ENCODE data around the gene DLG2.

DLG2 gene

DNA sequence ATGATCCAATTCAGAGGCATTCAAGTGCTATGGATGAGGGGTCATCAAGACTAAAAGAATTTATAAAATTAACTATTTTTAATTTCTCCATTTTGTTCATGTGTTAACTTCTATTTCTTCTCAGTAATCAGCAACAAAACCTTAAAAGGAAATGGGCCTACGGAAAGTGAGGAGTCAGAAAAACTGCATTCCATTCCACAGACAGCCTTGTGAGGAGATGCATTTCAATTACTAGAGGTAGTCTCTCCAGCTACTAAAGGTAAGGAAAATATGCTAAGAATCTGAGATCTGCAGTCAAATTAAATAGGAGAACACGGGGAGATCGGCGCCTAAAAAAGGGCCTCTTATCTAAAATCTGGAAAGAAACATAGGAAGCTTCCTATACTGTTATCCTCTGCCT is 661.7 kb downstream of the DLG2 start:
- no peak for DNase-seq

DNA sequence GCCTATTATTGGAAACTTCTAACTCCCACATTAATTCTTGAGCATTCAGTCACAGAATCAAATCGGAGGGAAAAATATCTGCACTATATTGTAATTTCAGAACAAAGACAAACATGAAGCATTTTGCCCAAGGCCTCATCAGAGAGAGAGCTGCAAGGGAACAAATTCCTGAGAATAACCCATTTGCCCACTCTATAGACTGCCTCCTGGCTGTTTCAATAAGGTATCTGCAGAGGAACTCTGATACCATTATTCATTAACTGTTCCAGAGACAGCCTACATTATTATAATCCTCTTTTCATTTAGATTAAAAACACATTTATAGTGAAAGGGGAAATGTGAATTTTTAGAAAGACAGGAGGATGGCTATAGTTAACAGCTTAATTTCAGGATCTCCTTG is 663.9 kb downstream of the DLG2 start:
- no peak for DNase-seq

GRCh38 chr11:84962018-84962417 is 665.1 kb downstream of the DLG2 start:
- DNase-seq: no peak

- DNase-seq: no peak
Measured at GRCh38 chr11:84958295-84958694, 668.8 kb downstream of the DLG2 start.

DNA sequence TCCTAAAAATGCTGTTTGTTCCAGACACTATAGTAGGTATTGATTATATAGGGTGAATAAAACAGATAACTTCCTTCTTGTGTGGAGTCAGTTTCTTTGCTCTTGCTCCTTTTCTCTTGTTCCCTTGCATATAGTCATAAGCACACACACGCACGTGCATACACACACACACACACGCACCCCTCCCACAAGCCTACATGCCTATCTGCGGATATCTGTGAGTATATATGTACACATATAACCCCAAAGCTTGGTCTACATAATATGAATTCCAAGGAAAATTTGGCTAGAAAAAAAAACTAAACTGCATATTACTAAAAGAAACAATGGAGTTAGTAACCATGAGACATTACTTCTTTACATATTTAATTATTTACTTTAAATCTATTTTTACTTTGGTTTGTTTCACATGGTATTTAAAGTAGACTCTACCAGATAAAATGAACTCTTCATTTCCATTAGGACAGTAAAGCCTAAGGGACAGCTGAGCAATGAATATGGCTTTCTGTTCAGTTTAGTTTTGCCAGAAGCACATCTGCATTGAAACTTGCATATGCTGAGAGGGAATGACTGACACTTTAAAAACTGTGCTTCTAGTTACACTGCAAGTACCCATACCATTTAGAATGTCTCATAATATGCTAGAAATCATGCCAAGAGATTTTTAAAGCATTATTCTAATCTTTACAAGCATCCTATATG is 676.4 kb downstream of the DLG2 start:
- no peak for DNase-seq

DNA sequence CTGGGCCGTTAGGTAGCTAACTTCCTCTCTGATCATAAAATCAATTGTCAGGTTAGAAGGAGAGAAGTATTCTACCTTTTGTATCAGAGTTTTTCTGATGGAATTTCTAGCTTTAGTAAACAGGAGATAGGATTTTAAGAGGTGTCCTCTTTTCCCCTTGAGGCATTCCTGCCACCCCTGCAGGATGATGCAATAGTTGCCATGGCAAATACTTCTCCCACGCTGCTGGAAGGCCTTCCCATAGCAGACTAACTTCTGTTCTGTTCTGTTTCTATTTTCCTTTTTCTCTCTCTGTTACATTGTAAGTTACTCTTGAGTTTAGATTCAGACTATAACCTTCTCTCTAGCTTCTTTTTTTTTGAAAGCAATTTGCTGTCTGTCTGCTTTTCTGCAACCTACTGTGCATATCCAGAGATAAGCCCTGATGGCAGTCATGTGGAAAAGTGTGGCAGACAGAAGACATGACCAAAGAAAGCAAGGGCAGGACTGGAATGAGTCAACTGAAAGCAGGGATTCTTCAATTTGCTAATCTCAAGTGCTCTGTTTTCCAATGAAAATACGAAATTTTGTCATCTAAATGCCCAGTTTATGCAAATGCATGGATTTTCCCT is 679.1 kb downstream of the DLG2 start:
- peak in 1 of 2 experiments; percentile 2 for DNase-seq

DNA sequence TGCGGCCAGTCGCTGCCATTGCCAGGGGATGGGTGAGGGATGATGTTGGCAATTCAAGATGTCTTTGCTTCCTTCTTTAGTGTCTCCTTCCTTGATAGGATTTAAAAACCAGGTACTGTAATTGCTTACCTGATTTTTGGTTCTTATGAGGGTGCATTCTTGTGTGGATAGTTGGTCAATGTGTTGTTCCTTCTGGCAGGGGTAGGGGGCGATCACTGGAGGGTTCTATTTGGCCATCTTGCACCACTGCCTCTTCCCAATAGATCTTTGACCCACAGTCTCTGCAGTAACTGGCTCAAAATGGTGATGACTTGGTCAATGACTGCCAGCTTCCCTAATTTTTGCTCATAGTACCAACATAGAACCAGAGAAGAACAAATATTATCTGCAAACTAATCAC is 680.1 kb downstream of the DLG2 start:
- no peak for DNase-seq

DNA sequence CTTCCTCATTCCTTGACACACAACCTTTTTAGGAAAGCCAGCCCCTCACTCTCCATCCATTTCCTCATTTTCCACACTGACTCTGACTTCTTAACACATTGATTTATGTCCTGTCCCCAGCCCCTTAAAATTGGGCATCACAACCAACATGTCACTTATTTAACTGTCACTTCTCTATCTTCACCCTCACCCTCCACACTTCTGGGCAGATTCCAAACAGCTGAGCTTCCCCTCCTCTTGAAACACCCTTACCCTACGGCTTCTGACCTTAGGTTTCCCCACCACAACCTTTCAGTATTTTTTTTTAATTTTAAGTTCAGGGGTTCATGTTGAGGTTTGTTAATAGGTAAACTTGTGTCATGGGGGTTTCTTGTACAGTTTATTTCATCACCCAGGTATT is 696.3 kb downstream of the DLG2 start:
- DNase-seq: no peak

DNA sequence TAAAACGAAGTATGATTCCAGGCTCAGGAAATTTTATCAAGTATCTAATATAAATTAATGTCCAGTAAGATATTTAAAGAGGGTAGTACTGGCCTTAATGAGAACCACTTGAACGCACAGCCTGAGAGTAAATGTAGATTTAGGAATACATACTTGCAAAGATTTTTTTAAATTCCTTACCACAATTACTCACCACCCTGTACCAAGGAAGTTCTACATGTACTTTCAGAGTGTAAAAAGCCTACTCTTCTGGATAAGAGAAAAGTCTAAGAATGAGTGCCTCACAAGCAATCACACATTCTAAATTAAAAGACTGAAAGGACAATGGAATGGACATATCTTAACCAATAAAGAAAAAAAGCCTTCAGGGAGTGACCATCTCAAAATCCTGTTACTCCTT is 697.4 kb downstream of the DLG2 start:
- DNase-seq: no peak

DNA sequence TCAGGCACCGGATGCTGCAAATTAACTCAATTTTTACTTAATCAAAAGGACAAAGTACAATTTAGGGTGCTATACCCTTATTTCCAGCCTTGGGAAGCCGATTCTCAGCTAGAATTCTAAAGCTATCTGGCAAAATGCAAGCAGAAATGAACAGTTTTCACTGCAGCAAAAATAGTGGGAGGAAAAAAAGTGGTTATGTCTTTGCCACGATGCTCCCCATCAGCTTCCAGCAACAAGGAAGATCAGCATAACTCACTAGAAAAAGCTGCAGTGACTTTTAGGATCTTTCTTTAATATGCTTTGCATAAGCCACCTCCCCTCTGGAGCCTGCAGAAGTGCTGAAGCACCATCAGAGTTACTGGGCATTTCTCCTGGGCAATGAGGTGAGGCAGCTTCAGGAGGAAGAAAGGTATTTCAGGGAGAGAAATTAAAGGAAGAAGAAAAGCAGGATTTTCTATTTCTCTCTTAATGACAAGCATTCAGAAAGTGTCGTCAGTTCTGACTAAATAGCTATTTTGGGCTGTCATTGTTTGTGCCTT is 702.9 kb downstream of the DLG2 start:
- DNase-seq: no peak

DNA sequence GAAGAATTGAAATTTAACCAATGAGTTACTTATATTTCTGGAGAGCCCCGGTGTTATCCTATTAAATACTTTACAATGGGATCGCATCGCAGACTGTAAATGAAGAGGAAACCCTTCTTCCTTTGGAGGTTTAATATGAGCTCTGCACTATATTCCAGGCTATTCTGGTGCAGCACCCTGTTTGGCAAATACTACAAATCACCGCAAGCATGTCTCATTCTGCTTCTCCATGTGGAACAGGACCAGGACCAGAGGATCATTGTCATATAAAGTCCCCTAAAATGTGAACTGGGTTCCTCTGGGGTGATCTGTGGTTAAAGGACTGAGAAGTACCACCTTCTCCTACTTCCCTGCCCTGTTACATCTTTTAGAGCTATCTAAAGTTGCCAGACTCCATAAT is 703.7 kb downstream of the DLG2 start:
- no peak for DNase-seq

GRCh38 chr11:84922836-84923235 is 704.3 kb downstream of the DLG2 start:
- DNase-seq: peak; percentile 24 to 53

DNA sequence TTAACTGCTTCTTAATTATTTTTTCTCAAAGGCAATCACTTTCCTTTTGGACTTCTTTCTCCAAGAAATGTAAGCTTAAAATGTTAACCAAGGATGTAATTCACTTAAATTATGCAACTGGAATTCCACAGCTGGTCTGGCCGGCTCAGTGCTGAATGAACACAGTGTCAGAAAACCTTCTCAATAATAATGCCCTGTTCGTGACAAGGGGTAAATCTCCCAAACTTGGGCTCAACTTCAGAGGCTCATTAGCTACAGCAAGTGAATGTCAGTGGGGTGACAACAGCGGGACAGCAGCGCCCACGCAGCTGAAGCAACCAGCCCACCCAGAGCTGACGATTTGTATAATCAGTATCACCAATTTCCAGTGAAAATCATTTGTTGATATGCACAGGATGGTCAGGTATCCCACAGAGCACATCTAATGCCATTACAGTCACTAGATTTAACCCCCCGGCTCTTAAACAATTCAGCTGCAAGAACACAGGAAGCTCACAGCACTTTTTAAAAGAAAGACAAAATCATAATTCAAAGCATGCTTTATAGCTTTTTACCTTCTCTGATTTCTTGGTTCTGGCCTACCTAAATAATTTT is 704.8 kb downstream of the DLG2 start:
- DNase-seq: no peak

DNA sequence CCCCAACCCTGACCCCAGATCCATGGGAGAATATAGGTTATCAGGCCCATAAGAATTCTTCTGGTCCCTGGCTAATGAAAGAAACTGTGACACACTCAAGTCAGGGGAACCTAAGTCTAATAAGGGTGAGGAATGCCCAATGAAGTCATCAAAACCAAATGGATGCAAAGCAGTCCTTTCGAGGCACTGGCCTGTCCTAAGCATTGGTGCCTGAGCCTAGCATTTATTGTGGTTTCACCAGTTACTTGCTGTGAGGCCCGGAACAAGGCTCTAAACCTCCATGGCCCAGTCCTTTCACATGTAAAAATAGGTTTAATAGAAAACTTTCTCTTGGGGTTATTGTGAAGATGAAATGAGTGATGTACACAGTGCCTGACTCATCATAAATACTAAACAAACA is 712.6 kb downstream of the DLG2 start:
- no peak for DNase-seq

DNA sequence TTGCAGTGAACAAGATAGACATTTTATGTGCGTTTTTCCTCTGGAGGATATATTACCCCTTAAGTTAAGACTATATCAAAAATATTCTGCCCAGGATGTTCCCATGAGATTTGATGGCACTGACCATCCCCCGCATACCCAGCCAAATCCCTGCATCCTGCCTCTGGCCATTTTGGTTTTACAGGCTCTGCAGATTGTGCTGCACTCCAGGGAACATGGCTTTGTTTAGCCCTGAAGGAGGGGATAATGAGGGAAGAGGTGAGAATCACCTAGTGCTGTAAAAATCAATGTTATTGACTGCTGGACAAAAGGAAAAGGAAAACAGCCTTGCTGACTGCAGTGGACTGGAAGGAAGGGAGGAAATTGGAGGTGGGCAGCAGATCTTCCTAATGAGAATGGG is 717.4 kb downstream of the DLG2 start:
- DNase-seq: no peak

- no peak for DNase-seq
Measured at GRCh38 chr11:84906995-84907394, 720.1 kb downstream of the DLG2 start.

DNA sequence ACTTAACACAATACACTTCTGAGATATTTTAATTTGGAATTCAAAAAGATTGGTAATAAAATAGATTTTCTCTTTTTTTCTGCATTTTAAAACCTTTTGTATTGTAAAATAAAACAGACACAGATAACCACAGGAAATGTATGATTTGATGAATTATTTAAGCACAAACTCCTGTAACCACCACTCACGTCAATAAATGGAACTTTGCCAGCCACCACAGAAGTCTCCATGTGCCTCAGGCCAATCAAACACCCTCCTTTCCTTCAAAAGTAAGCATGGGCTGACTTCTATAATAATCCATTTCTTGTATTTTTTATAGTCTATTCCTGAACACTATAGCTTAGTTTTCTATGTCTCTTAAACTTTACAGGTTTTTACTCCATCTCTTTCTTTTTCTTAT is 721.7 kb downstream of the DLG2 start:
- DNase-seq: no peak

- peak in 1 of 2 experiments; percentile 14 for DNase-seq
Measured at GRCh38 chr11:84902445-84902844, 724.7 kb downstream of the DLG2 start.

- DNase-seq: no peak
Measured at GRCh38 chr11:84901991-84902390, 725.2 kb downstream of the DLG2 start.

DNA sequence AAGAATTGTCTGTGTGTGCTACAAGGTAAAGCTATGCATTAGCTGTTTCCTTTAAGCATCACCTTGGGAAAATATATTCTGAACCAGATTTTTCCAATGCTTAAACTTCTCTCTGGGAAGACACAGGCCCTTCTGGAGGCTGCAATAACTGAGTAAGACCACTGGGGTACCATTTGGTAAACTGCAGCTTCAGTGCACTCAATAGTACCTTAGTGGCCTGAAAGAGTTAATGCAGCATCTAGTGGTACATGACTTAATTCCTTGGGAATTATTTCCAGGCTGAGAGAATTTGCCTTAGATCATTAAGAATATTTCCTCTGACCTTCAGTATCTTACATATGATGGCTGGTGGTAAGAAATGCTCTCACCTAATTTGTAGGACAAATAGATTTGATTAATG is 727.4 kb downstream of the DLG2 start:
- peak; percentile 14 to 24 for DNase-seq

DNA sequence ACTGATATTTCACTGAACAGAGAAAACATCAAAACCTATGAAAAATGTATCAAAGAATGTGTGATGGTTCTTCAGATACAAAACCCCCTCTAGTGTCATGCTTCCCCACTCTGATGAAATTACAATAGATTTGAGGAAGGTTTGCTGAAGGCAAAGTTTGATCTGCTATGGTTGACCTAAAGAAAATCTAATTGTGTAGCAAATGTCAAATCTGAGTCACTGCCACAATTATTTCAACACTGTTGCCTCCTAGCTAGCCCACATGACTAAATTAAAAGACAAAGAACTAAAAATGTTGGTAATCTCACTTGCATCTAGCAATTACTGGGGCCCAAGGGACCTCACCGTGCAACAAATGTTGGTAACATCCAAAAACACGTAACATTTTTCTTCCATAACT is 728.0 kb downstream of the DLG2 start:
- no peak for DNase-seq

- no peak for DNase-seq
Measured at GRCh38 chr11:84894666-84895065, 732.5 kb downstream of the DLG2 start.

GRCh38 chr11:84890676-84891075 is 736.5 kb downstream of the DLG2 start:
- DNase-seq: peak; percentile 45 to 71

GRCh38 chr11:84889556-84889955 is 737.6 kb downstream of the DLG2 start:
- DNase-seq: no peak

Data from NCI-H524 (cell line).